GM19324 (cell line): ENCODE measurements around the gene FBXL17.

Source experiments
- ATAC-seq: cut with Tn5 transposase; IDR thresholded peaks from one replicate; pipeline ENCODE4 v1.9.1; 2021; ENCODE audit warnings: mild to moderate bottlenecking, moderate library complexity; ENCODE audit not compliant: unreplicated experiment, low FRiP score

The FBXL17 gene

DNA sequence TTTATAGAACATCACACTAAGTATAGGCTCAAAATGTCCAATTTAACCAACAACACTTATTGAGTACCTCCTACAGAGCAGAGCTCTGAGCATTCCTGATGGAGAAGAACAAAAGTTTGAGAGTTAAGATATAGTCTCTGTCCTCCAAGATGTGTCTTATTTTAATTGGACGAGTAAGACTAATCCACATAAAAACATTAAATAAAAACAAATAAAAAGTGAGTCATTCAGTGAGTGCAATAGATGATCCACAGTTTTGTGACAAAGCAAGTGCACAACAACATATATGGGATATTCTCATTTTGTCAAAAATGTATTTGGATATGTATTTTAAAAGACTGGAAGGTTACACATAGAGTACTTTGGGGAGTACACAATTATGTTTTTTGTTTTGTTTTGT is 277.4 kb downstream of the FBXL17 start:
- ATAC-seq = no peak

DNA sequence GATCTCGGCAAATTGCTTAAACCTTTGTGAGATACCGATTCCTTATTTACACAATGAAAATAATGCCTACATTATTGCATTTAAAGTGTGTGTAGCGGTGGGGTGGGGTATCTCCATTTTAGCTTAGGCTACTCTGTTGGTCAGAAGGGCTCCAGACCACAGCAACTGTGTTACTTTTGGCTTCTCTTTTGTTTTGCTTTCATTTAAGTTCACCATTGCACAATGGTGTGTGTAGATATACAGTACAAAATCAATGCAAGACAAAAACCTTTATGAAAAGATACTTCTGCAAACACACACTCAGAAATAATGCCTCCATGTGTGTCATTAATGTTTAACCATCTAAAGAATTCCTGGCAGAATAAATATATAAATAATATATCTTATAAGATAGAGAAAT is 279.4 kb downstream of the FBXL17 start:
- ATAC-seq = no peak

DNA sequence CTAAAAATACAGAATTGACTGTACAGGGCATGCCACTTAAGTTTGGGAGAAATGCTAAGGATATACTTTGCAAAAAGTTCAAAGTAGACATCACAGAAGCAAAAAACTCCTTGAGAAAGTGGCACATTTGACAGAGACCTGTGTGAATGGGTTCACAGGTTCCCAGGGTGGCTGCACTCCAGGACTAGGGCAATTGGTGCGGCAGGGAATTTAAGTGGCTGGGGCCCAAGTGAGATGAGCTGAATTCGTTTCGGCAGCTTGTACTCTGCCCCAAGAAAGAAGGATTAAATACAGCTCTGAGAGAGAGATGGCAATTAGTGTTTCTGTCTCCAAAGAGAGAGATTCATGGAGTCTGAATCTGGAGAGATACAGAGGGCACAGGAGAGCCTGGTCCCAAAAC is 280.1 kb downstream of the FBXL17 start:
- no peak for ATAC-seq

- ATAC-seq = no peak
Measured at GRCh38 chr5:108101130-108101529, 280.8 kb downstream of the FBXL17 start.

GRCh38 chr5:108094800-108095199 is 287.1 kb downstream of the FBXL17 start:
- ATAC-seq = no peak

DNA sequence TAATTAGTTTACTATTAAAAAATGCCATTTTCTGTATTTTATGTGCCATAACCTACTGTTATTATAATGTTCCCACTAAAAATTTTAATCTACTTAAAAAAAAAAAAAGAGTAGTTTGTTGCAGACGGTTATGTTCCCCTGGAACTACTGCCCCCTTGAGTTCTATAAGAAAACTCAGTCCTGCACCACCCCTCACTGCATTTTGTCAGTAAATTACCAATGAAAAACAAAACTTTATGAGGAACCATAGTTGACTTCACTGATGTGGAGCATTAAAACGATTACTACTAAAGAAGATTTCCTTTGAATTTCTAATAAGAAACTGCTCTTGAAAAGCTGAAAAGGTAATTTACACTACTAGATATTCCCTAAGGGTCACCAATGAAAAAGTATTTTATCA is 288.7 kb downstream of the FBXL17 start:
- no peak for ATAC-seq

DNA sequence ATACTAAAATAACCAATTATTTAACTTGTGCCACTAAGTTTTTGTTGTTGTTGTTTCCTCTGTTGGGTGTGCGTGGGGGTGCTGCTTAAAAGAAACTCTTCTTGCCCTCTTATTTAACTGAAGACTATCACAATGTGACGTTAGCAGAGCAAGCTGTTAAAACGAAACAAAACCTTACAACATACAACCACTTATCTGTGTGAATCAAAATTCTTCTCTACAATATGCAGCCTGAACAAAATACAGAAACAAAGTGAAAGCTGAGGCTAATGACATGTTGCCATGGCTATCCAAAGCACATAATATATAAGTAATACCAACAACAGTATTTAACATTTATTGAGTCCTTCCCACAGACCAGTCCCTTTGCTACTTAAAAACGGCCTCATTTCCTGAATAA is 291.0 kb downstream of the FBXL17 start:
- ATAC-seq = no peak

GRCh38 chr5:108084105-108084504 is 297.8 kb downstream of the FBXL17 start:
- no peak for ATAC-seq

DNA sequence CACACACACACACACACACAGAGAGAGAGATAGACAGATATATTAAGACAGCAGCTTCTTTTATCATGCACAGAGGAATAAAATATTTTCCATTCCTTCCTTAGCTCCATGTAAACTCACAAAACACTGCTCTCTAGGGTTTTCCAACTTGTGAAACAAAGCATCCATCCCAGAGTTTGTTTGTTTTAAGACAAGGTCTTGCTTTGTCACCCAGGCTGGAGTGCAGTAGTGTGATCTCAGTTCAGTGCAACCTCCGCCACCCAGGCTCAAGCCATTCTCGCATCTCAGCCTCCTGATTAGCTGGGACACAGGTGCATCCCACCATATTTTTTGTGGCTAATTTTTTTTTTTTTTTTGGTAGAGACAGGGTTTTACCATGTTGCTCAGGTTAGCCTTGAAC is 298.7 kb downstream of the FBXL17 start:
- ATAC-seq = no peak

DNA sequence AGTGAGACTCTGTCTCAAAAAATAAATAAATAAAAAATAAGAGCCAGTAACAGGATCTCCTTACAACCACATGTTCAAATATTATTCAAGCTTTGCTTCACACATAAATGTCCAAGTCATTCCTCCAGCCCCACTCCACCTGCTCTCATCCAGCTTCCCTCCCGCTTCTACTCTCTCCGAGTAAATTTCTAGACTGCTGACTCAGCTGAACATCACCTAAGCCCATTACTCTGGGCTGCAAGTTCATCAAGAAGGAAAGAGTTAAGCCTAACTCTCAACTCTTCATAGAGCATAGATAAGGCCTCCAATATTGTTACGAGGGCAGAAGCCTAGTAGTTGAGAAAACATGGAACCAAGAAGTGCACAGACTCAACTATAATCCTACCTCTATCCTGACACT is 300.2 kb downstream of the FBXL17 start:
- no peak for ATAC-seq

DNA sequence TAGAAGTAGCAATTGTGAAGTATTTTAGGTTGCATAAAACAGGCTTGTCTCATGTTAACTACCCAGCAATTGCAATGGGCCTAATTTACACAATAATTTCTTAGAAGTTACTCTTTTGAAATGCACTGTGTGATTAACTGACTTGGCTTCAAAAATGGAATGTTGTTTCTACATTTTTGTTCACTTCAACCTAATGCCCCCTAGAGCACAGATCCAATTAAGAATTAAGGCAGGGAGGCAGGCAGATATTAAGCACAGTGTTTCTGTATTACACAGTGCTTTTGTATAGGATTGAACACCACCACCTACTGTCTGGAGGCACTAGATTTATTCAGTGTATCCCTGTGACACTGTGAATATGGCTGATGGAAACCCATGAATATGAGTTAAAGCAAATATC is 302.1 kb downstream of the FBXL17 start:
- ATAC-seq = no peak

GRCh38 chr5:108078882-108079281 is 303.0 kb downstream of the FBXL17 start:
- no peak for ATAC-seq

DNA sequence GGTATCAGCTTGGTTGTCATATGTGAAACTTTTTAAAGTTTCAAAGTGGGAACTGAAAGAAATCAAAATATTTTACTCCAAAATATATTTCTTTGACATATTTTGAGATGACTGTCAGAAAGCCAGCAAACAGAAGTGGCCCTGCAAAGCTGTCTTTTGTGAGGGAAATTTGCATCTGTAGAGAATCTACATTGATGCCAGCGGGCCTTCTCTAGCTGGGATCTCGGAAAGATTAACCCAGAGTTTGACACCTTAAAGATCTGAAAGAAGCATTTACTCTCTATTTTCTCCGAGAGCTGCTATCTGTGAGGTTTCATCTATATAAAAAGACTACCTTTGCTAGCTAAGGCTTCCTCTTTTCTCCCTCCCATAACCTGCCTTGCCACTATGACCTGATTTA is 303.6 kb downstream of the FBXL17 start:
- ATAC-seq = no peak

DNA sequence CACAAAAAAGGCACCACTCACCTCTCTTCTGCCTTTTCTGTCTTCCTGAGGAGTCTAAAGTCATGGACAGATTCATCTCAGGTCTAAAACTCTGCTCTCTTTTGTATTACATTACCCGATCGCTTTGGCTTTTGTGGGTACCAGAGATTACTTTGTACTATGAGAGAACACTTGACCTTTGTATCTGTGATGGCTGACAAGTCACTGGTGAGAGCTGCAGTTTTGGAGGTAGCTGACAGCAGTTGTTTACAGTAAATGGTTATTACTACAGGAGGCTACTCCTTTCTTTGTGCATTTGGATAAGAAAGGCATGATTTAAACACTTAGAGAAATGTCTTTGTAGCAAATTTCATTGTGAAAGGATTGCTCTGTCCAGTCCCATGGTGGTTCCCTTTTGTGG is 307.3 kb downstream of the FBXL17 start:
- no peak for ATAC-seq

DNA sequence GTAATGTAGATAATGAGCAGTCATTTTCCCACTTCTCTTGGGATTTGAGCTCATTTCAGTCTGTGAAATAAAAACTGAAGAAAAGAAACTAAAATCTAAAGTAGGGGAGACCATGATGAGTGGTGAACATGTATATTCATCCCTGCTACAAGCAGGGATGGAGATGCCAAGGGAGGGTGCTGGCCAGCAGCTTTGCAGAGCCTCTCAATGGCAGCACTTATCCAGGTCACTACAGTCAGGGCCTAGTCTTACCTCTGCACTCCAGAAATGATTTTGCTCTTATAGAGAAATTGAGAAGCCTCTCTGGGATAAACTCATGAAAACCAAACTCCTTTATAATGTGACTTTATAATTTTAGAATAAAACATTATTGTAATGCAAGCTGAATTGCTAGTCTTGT is 317.6 kb downstream of the FBXL17 start:
- ATAC-seq = no peak

DNA sequence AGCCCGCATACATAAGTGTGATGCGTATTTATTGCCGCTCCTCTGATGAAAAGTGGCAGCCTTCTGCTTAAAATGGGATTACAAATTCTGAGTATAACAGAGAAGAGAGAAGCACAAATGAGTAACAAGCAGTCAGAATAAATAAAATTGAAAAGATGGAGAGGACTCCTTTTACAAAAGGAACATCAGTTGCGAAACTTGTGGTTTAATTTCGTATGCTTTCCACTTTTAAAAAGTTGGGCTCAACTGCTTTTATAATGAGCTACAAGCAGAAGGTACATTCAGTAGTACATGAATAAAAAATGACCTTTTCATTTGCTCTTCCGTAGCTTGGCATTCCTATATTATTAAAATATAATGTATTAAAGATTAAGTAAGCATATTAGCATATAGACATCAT is 320.0 kb downstream of the FBXL17 start:
- ATAC-seq = no peak

- ATAC-seq = no peak
Measured at GRCh38 chr5:108060340-108060739, 321.6 kb downstream of the FBXL17 start.

DNA sequence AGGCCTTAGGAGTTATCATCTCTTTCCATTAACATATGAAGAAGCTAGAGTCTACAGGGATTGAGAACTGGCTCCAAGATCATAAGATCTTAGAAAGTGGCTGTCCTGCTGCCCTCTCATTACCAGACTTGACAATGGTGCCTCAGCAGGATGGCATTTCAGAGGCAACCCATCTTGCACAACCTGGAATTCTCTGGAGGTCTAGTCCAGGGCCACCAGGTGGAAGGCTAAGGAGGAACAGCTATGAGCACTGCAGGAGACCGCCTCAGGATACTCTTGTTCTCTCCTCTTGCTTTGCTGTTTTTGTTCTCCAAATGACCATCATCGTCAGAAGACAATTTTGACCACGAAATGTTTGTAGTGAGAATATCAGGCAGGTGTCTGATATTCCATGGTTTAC is 322.6 kb downstream of the FBXL17 start:
- no peak for ATAC-seq

GRCh38 chr5:108054349-108054748 is 327.5 kb downstream of the FBXL17 start:
- ATAC-seq = no peak

- no peak for ATAC-seq
Measured at GRCh38 chr5:108046955-108047670, 334.8 kb downstream of the FBXL17 start.

DNA sequence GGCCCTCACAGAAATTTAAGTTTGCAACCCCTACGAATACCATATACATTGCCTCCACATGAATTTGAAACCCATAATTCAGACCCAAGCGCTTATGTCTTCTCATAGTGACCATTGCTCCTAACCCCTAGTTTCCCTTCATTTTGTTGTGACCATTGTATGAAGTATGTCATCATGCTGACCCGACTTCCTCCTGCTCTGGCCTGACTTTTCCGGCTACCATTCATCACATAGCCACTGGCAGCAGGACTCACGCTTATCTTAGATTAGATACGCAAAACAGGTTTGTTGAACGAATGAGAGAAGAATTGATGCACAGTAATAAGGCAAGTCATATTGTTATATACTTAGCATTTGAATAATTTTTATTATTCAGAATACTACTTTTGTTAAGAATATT is 345.4 kb downstream of the FBXL17 start:
- no peak for ATAC-seq

DNA sequence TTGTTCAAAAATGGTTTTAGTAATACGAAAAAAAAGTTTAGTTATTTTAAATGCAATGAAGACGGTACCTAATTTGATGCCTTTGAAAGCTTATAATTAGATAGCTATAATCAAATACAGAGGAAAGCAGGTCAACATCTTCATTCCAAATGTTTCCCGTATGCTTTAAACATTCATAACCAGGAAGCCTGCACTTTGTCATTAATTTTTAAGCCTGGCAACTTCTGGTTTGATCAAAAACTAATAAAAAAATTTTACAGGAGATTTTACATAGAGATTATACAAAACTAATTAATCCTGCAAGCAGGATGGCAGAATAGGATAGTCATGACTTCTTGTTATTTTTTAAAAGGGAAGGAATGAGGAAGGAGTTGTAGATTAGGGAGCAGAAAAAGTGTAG is 353.0 kb downstream of the FBXL17 start:
- ATAC-seq = no peak

DNA sequence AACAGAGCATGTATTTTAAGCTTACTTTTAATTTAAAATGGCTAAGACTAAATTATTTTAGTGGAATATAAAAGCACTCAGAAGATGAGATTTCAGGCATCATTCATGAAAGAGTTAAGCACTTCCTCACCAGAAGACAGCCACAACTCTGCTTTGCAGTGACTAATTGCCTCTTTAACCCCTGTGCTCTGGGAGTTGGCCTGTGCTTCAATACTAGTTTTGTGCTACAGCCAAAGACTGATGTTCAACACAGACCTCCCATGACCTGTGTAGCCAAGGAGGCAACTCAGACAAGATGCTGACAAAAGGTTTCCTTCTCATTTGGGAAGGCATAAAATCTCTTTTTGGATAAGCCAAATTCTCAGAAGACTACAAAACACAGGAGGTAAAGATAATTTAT is 353.5 kb downstream of the FBXL17 start:
- ATAC-seq = no peak
